Left lung (tissue), 10 donors: ENCODE data around the gene PMEPA1. TPM values are rescaled to one million over a fixed set of nuclear protein-coding genes. Genes with fewer than 3 reads are reported as not detected.

Source experiments
- ATAC-seq: fragments of 200-7000 bp; cut with Tn5 transposase; one replicate; pipeline ENCODE4 v1.9.1; 2020; ENCODE audit warnings: moderate library complexity
- DNase-seq, 4 donors: peaks; one replicate each; pipeline ENCODE4 v3.0.0-alpha.2; 2013 to 2020
- H3K27ac ChIP-seq, 2 donors: fragments of 200-600 bp; sonication (generic) in 1 of 2; one replicate each; pipeline versions ENCODE4 v1.5.0 to v1.8.0; 2020 to 2021
- H3K27me3 ChIP-seq, 2 donors: fragments of 200-600 bp; sonication (generic) in 1 of 2; one replicate each; pipeline versions ENCODE4 v1.5.0 to v1.8.0; 2020 to 2021
- H3K36me3 ChIP-seq, 2 donors: fragments of 200-600 bp; sonication (generic) in 1 of 2; one replicate each; pipeline versions ENCODE4 v1.5.0 to v1.8.0; 2020 to 2021
- H3K4me1 ChIP-seq, 2 donors: fragments of 200-600 bp; one replicate each; pipeline ENCODE4 v1.8.0; 2021
- H3K4me3 ChIP-seq, 2 donors: fragments of 200-600 bp; sonication (generic) in 1 of 2; one replicate each; pipeline versions ENCODE4 v1.5.0 to v1.8.0; 2020 to 2021; ENCODE audit warnings: mild to moderate bottlenecking in 1 of 2
- H3K9me3 ChIP-seq, 2 donors: fragments of 200-600 bp; sonication (generic) in 1 of 2; one replicate each; pipeline versions ENCODE4 v1.5.0 to v1.8.0; 2020 to 2021
- intact Hi-C, 2 donors: fragments of 100-400 bp; cut with DNase I; formaldehyde crosslinking; loops; one replicate each; pipeline versions ENCODE4 v1.11.2 to v1.14.2; 2022
- polyA plus RNA-seq, 6 donors: library from polyadenylated mRNA; unstranded; fragments of 120-200 nt; gene quantifications; one replicate each; pipeline ENCODE4 v1.2.1, GENCODE V29; 2013; ENCODE audit not compliant: insufficient read length in 6 of 6
- total RNA-seq, 2 donors: library from RNA; stranded (reverse); fragmentation: NEBNext Ultra II Directional; extraction: Animal tissue kit (Norgen Biotek cat#: 25700); gene quantifications; one replicate each; pipeline ENCODE4 v1.2.1, GENCODE V29; 2021
- TF ChIP-seq, protein P1 (sequence below), 2 donors: fragments of 200-600 bp; sonication (generic) in 1 of 2; IDR thresholded peaks; one replicate each; pipeline versions ENCODE4 v1.5.0 to v1.8.0; 2021; ENCODE audit warnings: antibody characterized with exemption in 2 of 2
- donor health status: DM: no; HTN: yes; CAD: no.
- donor health status: DM: no; HTN: no; CAD: no.

PMEPA1 gene
- total and polyA plus RNA-seq, 8 donors: 19.4 to 109 (median 26.2) TPM

DNA sequence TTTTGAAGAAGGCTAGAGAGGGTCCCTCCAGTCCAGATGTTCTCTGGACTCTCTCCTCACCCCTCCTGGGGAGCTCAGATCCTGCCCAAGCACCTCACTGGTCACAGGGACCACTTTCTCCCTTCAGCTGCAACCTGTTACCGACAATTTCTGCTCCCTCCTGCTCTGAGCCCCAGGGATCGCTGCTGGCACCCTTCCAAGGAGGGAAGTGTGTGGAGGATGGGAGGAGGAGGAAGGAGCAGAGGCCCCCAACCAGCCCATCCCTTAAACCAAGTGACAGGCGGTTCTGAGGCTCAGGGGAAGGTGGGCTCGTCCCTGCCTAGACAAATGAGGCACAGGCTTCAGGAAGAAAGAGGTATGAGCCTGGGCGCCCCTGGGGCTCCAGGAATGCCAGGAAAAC is 13.9 kb downstream of the PMEPA1 start:
- ATAC-seq: no peak
- intact Hi-C loops: no loop called here

DNA sequence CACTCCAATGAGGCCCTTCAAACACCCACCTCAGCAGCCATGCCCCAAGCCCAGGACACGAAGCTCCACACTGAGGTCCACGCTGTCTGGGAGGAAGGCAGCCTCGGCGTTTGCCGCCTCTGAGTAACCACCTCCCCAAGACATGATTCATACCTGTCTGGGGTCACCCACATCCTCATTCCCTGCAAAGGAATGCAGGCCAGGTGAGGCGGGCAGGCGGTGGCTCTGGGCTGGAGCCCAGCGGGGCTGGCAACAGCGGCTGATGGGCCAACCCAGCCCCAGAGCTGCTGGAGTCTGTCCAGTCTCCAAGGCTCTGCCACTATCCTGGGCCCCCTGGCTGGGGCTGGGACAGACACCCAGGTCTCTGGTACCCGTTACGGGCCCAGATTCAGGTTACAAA is 14.8 kb downstream of the PMEPA1 start:
- Histone ChIP-seq H3K27ac (no peak overlapping the region), H3K27me3 (no peaks in the 10 kb centered on the region), H3K36me3 (no peaks in the 10 kb centered on the region), H3K4me3 (no peak overlapping the region), H3K9me3 (no peaks in the 10 kb centered on the region), H3K4me1 (peaks cover 19 to 41% of the 10 kb centered on the region in 2 donors)
- ATAC-seq (peak; percentile 80), DNase-seq (peak in 2 of 4 donors; percentile 63 to 86)
- TF ChIP-seq, protein P1, sequence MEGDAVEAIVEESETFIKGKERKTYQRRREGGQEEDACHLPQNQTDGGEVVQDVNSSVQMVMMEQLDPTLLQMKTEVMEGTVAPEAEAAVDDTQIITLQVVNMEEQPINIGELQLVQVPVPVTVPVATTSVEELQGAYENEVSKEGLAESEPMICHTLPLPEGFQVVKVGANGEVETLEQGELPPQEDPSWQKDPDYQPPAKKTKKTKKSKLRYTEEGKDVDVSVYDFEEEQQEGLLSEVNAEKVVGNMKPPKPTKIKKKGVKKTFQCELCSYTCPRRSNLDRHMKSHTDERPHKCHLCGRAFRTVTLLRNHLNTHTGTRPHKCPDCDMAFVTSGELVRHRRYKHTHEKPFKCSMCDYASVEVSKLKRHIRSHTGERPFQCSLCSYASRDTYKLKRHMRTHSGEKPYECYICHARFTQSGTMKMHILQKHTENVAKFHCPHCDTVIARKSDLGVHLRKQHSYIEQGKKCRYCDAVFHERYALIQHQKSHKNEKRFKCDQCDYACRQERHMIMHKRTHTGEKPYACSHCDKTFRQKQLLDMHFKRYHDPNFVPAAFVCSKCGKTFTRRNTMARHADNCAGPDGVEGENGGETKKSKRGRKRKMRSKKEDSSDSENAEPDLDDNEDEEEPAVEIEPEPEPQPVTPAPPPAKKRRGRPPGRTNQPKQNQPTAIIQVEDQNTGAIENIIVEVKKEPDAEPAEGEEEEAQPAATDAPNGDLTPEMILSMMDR (IDR thresholded peaks at IDR 0.05): no peak
- intact Hi-C loops: no loop called here

More for the DNA sequence above, 13.9 kb downstream of the PMEPA1 start:
- H3K4me3 ChIP-seq: no peak overlapping the region
- TF ChIP-seq, protein P1 (IDR thresholded peaks at IDR 0.05): no peak
- no peaks in the 10 kb centered on the region for H3K36me3 ChIP-seq
- DNase-seq: no peak
- peaks cover 18 to 41% of the 10 kb centered on the region in 2 donors for H3K4me1 ChIP-seq
- H3K9me3 ChIP-seq: no peaks in the 10 kb centered on the region
- no peaks in the 10 kb centered on the region for H3K27me3 ChIP-seq
- no peak overlapping the region for H3K27ac ChIP-seq

DNA sequence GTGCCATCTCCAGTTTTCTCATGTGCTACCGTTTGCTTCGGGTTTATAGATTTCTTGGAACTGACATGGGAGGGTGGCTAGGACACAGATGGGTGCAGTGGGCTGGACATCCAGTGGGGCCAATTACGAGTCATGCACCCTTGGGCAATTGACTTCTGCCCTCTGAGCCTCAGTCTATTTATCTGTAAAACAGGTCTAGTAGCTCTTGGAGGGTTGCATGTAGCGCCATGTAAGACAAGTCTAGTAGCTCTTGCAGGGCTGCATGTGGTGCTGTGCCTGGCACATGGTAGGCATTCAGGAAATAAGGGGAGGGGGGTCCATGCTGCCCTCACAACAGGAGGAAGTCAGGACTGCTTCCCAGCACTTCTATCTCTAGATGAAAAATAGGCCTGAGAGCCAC is 15.3 kb downstream of the PMEPA1 start:
- no peak overlapping the region for H3K4me3 ChIP-seq
- no peak overlapping the region for H3K27ac ChIP-seq
- H3K27me3 ChIP-seq: no peaks in the 10 kb centered on the region
- intact Hi-C loops: no loop called here
- H3K9me3 ChIP-seq: no peaks in the 10 kb centered on the region
- H3K36me3 ChIP-seq: no peaks in the 10 kb centered on the region
- H3K4me1 ChIP-seq: peaks cover 21 to 41% of the 10 kb centered on the region in 2 donors
- ATAC-seq (no peak), DNase-seq (no peak)
- TF ChIP-seq, protein P1 (IDR thresholded peaks at IDR 0.05): no peak

- TF ChIP-seq, protein P1 (IDR thresholded peaks at IDR 0.05): no peak
- no peak overlapping the region for H3K4me3 ChIP-seq
- intact Hi-C loops: no loop called here
Measured at GRCh38 chr20:57693670-57694329, 16.0 kb downstream of the PMEPA1 start.

GRCh38 chr20:57693002-57693582 is 16.7 kb downstream of the PMEPA1 start:
- TF ChIP-seq, protein P1 (IDR thresholded peaks at IDR 0.05): peak in 1 of 2 donors; percentile 19
- Histone ChIP-seq H3K4me1 (peaks cover 21 to 34% of the 10 kb centered on the region in 2 donors), H3K4me3 (no peak overlapping the region), H3K36me3 (no peaks in the 10 kb centered on the region), H3K27ac (no peak overlapping the region), H3K27me3 (no peaks in the 10 kb centered on the region), H3K9me3 (no peaks in the 10 kb centered on the region)
- peak in 1 of 4 donors; percentile 53 for DNase-seq
- intact Hi-C loops: no loop called here
- ATAC-seq: peak; percentile 66

More at GRCh38 chr20:57693670-57694329, 16.0 kb downstream of the PMEPA1 start:
- Histone ChIP-seq H3K27me3 (no peaks in the 10 kb centered on the region), H3K36me3 (no peaks in the 10 kb centered on the region), H3K4me1 (peaks cover 21 to 38% of the 10 kb centered on the region in 2 donors), H3K9me3 (no peaks in the 10 kb centered on the region), H3K27ac (no peak overlapping the region)
- no peak for ATAC-seq
- DNase-seq: no peak
